B cell (primary cell): ENCODE results near the gene DDX23.

Experiments used
- EZH2 ChIP-seq: IDR thresholded peaks from 2 replicates; pipeline ENCODE4 v1.6.1; 2012; ENCODE audit warnings: borderline replicate concordance, low read depth, mild to moderate bottlenecking, moderate library complexity, low read length; ENCODE audit not compliant: insufficient read depth, poor library complexity, severe bottlenecking
- TF ChIP-seq, protein P1 (sequence below): fragments of 200-600 bp; IDR thresholded peaks from one replicate; pipeline ENCODE4 v1.8.0; 2022; ENCODE audit warnings: antibody characterized with exemption, mild to moderate bottlenecking

DNA sequence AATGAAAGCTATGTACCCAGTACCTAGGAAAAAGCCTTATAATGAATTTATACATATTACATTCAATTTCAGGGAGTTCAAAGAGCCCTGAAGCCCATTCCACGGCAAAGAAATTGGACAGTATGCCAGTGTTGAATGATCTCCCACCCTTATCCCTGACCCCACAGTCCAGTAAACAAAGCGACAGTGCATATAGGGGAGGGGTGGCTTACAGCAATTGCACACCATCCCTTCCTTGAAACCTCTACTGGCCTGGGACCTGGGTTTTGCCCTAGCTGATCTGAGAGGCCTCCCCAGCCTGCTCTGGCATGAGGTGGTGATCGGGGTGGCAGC lies 31.0 kb upstream of the DDX23 start:
- TF ChIP-seq, protein P1, sequence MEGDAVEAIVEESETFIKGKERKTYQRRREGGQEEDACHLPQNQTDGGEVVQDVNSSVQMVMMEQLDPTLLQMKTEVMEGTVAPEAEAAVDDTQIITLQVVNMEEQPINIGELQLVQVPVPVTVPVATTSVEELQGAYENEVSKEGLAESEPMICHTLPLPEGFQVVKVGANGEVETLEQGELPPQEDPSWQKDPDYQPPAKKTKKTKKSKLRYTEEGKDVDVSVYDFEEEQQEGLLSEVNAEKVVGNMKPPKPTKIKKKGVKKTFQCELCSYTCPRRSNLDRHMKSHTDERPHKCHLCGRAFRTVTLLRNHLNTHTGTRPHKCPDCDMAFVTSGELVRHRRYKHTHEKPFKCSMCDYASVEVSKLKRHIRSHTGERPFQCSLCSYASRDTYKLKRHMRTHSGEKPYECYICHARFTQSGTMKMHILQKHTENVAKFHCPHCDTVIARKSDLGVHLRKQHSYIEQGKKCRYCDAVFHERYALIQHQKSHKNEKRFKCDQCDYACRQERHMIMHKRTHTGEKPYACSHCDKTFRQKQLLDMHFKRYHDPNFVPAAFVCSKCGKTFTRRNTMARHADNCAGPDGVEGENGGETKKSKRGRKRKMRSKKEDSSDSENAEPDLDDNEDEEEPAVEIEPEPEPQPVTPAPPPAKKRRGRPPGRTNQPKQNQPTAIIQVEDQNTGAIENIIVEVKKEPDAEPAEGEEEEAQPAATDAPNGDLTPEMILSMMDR, result no peak
- no peak for TF ChIP-seq EZH2
